Activated effector memory CD4-positive, alpha-beta T cell treated with Interleukin-2 at 50 U/mL for 16 hours (primary cell): Measurements from ENCODE around the gene HHEX.
"Not testable (repeated sequence)": the region's sequence is repeated elsewhere in the genome, so short reads cannot be mapped to it uniquely, and the experiment has no call there.

ENCODE experiments used
- DNase-seq: peaks from one replicate; pipeline ENCODE4 v3.0.0-alpha.2; 2020

The HHEX gene

DNA sequence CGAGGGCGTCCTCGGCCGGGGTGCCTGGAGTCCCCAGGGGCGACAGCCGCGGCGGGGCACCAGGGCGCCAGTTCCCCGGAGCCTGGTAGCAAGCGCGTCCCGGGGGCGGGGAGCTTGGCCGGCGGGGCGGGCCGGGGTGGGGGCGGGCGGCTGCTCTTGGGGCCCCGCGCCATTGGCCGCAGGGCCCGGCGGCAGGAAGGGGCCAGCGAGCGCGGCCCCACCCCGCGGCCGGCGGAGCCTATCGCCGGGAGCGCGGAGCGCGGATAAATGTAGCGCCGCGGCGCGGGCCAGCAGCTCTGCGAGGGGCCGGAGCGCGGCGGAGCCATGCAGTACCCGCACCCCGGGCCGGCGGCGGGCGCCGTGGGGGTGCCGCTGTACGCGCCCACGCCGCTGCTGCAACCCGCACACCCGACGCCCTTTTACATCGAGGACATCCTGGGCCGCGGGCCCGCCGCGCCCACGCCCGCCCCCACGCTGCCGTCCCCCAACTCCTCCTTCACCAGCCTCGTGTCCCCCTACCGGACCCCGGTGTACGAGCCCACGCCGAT, at the start of gene HHEX:
Gene HHEX, plus strand, starts transcription at position 293 of the 548 bp plus-strand sequence. Its CDS starts 32 bp downstream, at position 325.
- peak; percentile 9 for DNase-seq

DNA sequence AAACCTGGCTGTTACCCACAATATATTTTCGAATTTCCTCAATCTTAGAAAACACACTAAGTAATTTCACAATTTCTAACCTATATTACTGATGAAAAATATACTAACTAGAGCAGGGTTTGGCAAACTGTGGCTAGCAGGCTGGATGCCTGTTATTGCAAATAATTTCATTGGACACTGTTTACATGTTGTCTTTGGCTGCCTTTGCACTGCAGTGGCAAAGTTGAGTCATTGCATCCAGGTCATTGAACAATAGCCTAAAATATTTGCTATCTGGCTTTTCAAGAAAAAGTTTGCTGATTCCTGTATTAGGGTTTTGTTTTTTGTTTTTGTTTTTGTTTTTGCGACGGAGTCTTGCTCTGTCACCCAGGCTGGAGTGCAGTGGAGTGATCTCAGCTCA, 49.6 kb upstream of the HHEX start:
- DNase-seq, result no peak

DNA sequence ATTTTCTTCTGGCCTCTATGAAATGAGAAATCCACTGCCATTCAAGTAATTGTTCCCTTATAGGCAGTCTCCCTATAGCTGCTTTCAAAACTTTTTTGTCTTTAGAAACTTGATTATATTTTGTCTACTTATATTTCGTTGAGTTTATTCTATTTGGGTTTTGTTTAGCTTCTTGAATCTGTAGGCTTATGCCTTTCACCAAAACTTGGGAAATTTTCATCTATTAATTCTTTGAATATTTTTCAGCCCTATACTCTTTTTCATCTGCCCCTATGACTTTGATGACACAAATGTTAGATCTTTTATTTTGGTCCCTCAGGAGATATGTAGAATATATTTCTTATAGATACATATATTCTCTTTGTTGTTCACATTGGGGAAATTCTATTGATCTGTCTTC, 48.3 kb upstream of the HHEX start:
- DNase-seq, result no peak

DNA sequence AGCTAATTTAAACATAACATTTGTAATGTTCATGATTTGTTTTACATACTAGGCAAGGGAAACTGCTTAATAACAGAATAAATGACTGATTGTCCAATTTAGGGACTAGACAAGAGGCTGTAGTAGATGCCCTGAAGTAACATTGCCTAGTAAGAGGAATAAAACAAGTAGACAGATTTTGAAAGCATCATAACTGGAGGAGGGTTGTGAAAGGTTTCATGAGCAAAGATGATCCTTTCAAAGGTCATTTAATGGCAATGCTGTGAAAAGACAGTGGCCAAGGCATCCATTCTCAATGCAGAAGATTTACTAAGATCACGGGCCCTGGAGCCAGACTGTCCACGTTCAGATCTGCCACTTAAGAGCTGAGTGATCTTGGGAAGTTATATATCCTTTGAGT, 44.8 kb upstream of the HHEX start:
- DNase-seq, result no peak

DNA sequence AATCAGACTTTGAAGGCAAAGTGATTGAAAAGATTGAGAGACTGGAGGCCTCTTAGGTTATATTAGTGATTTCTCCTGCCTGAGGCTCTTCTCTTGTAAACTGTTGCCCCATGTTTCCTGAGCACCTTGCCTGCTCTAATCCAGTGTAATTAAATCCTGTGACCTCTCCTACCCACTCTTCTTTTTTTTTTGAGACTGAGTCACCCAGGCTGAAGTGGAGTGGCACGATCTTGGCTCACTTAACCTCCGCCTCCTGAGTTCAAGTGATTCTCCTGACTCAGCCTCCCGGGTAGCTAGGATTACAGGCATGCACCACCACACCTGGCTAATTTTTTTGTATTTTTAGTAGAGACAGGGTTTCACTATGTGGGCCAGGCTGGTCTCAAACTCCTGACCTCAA, 38.9 kb upstream of the HHEX start:
- not testable (repeated sequence) for DNase-seq

DNA sequence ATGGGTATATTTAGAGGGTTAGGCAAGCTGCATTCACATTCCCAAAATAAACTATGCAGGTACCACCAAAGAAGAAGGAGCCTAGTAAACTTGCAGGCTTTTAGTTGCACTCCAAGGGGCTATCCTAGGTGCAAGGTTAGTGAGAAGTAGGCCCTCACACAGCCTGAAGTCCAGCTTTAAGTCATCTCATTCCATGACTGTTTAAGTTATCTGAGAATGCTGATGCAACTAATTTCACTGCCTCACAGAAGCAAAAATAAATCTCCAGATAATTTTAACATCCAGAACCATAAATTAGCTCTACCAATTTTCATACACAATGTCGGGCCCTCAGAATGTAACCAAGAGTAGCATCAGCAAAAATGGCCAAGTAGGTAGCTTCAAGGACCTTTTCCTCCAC, 34.3 kb upstream of the HHEX start:
- no peak for DNase-seq

DNA sequence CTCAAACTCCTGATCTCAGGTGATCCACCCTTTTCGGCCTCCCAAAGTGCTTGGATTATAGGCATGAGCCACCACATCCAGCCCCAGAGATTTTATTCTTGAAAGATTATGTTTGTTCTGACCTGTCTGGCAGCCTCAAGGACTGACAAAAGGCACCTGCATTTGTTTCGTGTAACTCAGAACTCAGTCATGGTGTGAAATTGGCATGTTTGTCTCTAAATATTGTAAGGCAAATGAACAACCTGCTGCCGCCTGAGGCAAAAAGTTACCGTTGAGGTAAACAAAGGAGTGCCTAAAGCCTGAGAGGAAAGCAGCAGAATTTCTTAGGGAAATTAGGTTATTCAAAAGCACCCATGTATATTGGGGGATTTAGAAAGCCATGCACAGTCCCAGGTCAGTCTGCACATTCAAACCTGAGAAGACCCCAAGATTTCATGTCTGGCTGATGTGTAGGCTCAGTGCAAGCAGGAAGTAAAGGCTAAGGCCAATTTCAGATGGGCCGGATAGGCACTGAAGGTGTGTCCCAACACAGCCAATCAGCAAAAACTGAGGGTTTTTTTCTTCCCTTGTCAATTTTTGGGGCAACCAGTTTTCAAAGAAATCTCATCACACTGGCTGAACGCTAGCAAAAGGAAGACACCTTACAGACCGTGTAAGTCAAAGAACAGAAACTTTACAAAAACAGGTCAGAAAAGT, 33.3 kb upstream of the HHEX start:
- no peak for DNase-seq

DNA sequence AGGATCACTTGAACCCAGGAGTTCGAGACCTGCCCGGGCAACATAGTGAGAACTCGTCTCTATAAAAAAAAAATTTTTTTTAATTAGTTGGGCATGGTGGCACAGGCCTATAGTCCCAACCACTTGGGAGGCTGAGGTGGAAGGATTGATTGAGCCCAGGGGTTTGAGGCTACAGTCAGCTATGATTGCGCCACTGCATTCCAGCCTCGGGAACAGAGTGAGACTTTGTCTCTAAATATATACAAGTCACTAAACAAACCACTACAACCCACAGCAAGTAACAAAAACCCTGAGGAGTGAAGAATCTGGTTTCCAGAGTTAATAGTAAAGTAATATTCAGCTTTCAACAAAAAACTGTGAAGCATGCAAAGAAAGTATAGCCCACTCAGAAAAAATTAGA, 32.7 kb upstream of the HHEX start:
- no peak for DNase-seq

DNA sequence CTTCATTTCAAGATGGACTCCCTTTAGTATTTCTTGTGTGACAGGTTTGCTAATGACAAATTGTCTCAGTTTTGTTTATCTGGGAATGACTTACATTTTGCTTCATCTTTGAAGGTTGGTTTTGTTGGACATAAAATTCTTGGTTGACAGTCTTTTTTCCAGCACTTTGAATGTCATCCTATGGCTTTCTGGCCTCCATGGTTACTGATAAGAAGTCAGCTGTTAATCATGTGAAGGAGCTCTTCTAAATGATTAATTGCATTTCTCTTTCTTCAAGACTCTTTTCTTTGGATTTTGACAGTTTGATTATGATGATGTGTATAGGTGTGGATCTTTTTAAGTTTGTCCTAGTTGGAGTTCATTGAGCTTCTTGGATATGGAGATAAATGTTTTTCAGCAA, 26.9 kb upstream of the HHEX start:
- no peak for DNase-seq

DNA sequence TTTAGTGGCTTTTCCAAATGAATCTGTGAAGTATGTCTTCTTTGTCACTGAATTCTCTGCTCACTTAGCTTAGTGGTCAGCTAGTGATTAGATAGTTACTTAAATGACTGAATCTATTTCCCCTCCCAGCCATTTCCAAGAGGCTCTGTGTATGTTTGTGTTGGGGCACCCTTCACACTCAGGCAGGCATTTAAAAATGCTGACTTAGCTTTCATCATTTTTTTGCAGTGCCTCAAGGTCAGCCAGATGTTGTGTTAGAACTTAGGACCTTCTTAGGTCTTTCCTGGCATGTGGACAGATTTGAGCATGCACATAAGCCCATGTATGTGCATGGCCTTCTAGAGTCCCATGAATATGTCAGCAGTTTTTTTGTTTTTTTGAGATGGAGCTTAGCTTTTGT, 25.4 kb upstream of the HHEX start:
- DNase-seq, result no peak

DNA sequence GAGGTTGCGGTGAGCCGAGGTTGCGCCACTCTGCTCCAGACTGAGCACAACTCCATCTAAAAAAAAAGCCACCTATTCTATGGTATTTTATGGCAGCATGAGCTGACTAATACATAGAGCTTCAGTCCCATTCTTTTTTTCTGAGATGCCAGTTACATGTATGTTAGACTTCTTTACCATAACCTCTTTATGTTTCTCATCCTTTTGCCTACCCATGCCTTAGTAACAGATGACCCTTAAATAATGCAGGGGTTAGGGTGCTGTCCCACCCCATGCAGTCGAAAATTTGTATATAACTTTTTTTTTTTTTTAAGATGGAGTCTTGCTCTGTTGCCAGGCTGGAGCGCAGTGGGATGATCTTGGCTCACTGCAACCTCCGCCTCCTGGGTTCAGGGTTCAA, 22.7 kb upstream of the HHEX start:
- no peak for DNase-seq

DNA sequence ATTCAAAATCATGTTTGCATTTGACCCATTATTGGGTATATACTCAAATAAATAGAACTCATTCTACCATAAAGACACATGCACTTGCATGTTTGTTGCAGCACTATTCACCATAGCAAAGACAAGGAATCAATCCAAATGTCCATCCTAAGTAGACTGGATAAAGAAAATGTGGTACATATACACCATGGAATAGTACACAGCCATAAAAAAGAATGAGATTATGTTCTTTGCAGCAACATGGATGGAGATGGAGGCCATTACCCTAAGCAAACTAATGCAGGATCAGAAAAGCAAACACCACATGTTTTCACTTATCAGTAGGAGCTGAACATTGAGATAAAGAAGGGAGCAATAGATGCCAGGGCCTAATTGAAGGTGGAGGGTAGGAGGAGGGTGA, 12.0 kb upstream of the HHEX start:
- no peak for DNase-seq

DNA sequence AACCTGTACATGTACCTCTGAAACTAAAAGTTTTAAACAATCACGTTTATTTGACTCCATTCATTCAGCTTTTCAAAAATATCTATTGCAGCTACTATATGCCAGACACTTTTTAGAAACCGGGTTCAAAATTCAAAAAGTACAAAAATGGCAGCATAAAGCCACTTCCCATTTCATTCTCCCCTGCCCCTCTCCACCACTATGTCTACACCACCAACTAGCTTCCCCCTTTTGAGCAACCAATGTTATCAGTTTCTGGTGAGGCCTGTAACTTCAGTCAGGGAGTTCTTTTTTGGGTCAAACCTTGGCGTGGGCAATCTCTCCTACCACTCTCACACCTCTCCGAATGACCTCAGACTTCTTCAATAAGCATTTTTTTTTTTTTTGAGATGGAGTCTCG, 11.5 kb upstream of the HHEX start:
- DNase-seq, result no peak

DNA sequence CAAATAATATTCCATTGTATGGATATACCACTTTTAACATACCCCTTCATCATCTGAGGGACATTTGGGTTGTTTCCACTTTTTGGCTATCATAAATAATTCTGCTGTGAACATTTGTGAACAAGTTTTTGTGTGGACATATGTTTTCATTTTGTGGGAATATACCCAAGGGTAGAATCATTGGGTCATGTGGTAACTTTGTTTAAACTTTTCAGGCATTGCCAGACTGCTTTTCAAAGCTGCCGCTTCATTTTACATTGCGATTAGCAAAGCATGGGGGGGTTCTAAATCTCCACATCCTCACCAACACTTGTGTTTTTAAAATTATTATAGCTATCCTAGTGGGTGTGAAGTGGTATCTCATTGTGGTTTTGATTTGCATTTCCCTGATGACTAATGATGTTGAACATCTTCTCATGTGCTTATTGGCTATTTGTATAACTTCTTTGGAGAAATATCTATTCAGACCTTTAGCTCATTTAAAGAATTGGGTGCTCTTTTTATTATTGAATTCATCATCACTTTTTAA, 8.4 kb upstream of the HHEX start:
- DNase-seq, result no peak

DNA sequence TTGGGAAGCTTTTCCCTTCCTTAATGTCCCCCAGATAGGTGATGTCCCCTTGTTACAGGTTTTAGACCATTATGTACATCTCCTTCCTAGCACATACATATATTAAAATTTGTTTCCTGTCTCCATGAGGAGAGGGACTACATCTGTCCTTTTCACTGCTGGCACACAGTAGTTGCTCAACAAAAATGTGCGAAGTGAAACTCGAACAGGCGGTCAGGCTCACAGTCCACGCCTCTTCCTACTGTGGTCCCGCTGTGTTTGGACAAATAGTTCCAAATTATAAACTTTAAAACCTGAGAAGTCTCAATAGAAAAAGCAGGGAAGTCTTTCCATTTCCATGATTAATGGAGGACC, 1.2 kb upstream of the HHEX start:
- DNase-seq, result no peak

DNA sequence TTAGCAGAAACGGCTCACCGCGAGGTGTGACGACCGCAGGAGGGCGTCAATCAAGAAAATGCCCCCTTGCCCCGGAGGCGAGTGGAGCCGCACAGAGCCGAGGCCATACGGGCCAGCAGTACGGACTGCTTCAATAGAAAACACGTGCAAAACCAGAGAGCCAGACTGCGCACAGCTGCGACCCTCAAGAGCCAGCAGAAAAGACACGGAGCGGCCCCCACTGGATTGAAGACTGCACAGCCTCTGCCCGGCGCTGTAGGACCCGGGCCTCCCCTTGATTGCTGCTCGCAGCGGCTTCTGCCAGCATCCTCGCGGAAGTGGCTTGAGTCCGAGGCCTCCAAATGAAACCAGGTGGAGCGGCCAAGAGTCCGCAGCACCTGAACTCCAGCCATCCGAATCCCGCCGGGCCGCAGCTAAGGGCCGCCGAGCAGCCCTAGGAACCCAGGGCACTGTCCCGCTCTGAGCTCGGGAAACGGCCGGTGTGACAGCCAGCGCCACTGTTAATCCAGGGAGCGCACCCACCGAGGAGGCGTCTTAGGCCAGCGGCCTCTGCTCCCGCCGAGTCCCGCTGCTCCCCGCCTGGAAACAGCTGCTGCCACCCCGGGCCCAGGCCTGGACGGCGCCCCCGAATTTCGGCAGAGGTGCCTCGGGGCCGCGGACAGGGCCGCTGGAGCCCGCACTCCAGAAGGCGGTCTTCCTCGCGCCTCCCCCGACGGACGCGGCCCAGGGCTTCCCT, 660 bp upstream of the HHEX start:
- no peak for DNase-seq

DNA sequence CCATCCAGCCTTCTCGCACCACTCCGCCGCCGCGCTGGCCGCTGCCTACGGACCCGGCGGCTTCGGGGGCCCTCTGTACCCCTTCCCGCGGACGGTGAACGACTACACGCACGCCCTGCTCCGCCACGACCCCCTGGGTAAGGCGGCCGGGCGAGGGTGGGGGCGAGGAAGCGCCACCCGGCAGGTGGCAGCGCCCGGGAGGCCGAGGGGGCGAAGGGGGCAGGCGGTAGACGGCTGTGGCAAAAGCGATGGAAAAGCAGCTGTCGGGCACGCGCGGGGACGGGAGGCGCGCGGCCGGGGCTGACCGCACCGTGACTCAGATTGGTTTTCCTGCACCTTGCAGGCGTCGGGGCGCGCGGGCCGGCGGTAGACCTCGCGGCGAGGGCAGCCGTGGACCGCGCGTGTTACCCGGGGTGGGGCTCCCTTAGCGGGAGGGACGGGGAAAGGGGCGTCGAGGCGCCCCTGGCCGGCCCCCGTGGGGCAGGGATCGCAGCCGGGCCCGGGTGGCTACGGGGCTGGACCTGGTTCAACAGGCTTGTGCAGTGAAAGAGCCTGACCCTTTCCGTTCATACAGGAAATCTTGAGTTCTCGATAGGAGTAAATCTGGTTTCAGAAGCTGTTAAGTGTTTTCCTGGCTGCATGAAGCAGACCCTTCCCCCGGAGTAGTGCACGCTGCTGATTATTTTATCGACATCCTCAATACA, 608 bp downstream of the HHEX start:
- DNase-seq, result peak; percentile 54

DNA sequence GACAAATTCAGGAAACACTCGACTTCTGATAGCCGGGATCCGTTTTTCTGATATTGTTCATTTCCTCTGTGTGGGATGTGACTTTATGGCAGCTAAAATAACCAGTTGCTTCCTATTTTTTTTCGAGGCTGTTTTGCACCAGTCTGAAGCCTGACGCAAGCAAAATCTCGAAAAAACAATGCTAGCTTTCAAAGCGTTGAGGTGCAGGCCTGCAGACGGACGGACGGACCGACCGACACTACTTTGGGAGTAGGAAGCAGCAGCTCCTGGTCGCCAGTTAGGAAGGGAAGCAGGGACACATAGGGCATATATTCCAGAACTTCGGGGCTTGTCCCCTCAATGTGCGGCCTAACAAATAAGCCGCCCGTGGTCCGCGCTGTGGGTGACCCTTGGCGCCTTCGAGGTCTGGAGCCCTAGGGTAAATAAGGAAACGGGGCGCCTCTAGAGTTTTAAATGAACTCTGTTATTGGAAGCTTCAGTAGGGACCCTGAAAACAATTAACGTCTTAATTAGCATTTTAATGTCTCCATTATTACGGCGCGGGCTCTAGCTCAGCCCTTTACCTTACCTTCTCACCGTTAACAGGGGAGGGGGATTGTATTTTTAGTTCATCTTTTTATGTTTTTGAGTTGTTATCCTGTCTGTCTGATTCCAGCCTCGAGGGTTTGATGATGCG, 1.3 kb downstream of the HHEX start:
- DNase-seq, result no peak

DNA sequence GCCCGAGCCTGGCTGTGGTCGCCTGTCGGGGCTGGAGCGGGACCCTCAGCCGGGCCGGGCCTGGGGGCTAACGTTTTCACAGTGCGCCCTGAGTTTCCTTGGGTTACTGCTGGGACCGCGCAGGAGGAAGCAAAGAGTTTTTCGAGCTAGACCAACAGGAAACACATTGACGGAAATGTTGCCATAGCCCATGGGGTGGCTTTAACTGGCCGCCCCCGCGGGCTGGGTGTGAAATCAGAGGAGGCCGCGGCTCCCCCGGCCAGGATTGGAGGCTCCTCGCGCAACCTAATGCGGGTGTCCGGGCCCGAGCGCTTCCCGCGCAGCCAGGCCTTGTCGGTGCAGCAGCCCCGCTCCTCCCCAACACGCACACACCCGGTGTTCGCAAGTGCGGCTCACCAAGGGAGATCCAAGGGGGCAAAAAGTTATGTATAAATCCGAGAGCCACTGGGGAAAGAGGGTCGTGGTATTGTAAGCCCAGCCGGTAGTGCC, 1.9 kb downstream of the HHEX start:
- DNase-seq, result no peak

DNA sequence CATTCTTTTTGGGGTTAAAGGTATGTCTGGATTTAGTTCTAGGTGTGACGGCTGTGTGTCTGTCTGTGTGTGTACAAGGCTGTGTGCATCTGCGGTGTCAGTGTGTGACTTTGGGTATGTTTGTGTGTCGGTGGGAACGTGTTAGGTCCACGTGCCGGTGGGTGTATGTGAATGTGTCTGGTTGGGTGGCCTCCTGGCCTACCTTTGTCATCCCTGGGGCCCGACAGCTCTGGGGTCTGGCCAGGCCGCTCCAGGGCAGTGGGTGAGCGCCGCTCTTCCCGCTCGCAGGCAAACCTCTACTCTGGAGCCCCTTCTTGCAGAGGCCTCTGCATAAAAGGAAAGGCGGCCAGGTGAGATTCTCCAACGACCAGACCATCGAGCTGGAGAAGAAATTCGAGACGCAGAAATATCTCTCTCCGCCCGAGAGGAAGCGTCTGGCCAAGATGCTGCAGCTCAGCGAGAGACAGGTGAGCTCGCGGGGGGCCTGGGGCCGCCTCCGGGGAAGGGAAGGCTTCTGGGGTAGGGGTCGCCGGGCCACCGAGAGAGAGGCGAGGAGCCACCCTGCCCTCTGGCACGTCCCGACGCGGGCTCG, 2.4 kb downstream of the HHEX start:
- no peak for DNase-seq

DNA sequence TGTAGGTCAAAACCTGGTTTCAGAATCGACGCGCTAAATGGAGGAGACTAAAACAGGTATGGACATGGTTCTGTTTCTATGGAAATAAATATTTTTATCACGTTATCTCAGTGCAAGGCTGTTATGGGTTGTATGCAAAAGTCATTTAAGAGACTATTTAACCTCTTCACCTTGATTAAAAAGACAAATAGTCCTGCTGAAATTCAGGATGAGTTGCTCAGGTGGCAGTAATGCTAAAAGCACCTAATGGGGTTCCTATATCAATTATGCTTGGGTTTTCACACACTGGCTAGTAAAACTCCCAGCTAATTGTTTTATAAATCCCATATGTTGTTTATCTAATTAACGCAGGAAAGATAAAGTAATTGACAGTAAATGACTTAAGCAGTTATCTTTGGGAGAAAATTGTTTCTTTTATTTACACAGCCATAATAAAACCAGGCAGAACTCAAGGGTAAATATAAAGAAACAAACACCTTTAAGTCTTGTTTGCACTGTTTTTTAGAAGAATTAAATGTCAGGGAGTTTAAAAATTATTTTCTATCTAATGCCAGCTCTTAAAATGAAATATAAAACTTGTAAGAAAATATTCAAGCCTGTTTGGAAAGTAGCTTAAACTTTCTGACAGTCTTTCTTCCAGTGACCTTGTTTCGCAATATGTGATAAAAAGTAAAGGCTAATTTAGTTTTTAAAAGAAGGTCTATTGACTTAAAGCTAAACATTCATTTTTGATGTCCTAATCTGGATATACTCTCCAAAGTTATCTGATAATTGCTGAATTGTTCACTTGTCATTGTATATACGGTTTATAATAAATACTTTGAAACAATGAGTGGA, 3.2 kb downstream of the HHEX start:
- no peak for DNase-seq

DNA sequence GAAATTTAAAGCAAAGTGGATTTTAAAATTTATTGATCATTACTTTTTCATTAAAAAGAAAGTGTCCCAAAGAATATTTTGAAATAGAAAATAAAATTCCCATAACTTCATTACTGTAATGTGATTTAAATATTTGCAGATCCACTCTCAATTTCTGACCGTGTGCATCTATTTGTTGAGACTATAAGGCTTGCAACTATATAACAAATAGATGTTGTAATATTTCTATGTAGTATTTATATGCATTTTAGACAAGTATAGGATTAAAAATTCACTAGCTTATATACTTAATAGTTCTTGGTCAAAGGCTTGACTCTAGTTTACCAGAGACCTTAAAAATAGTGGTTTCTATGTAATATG, 3.8 kb downstream of the HHEX start:
- DNase-seq, result no peak
